Activated naive CD4-positive, alpha-beta T cell treated with anti-CD3 and anti-CD28 coated beads, Interleukin-2, amount 50 U/mL, for 16 hours (primary cell): ENCODE results near the gene MINDY1.

Source experiments
- DNase-seq: peaks from one replicate; pipeline ENCODE4 v3.0.0-alpha.2; 2020

Gene MINDY1

GRCh38 chr1:150963321-150964163 lies 43.2 kb downstream of the MINDY1 start:
- DNase-seq, result no peak

GRCh38 chr1:150961756-150962155 lies 44.9 kb downstream of the MINDY1 start:
- DNase-seq, result no peak

- DNase-seq, result no peak
Observed at GRCh38 chr1:150960646-150961045, 46.1 kb downstream of the MINDY1 start.

- DNase-seq, result no peak
Observed at GRCh38 chr1:150957666-150958065, 49.0 kb downstream of the MINDY1 start.

- no peak for DNase-seq
Observed at GRCh38 chr1:150955280-150955679, 51.4 kb downstream of the MINDY1 start.

GRCh38 chr1:150954708-150955107 lies 52.0 kb downstream of the MINDY1 start:
- no peak for DNase-seq
